ENCODE data around the gene IFT81. TPM values are rescaled to one million over a fixed set of nuclear protein-coding genes. Genes with fewer than 3 reads are reported as not detected.

Gene IFT81
- polyA plus RNA-seq, 1 donor, result 12.6 TPM

DNA sequence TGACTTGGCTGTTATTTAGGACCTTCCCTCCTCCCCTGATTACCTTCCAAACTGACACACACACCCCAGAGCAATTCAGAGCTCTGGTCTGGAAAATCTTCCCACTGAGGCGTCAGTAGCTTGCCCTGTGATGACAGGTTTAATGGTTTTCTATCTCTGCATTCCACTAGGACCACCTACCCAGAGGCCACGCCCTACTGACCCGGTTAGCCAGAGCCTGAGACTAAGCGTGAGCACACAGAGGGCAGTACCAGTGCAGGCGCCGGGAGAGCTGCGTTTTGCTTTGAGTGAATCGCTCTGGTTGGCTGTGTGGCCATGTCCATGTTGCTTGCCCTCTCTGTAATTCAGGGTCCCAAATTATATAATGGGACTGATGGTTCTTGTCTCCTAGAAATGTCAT is 120.7 kb downstream of the IFT81 start:
- Histone ChIP-seq H3K4me3 (ENCODE audit: low read length) (no peak overlapping the region), H3K27me3 (ENCODE audit: control insufficient read depth, insufficient read depth, low read length) (no peaks in the 10 kb centered on the region), H3K36me3 (ENCODE audit: control insufficient read depth, insufficient read depth, low read length) (no peaks in the 10 kb centered on the region), H3K9me3 (ENCODE audit: control insufficient read depth, low read depth, low read length) (peaks cover 3% of the 10 kb centered on the region), H3K27ac (ENCODE audit: low read length) (peak overlapping the region; percentile 93), H3K4me1 (ENCODE audit: control insufficient read depth, insufficient read depth, low read length) (peaks cover 47% of the 10 kb centered on the region)
- DNase-seq, result no peak
- no CpG with 5 or more reads among the region's 8 CpGs for WGBS (ENCODE audit: insufficient coverage, low lambda C conversion rate)

DNA sequence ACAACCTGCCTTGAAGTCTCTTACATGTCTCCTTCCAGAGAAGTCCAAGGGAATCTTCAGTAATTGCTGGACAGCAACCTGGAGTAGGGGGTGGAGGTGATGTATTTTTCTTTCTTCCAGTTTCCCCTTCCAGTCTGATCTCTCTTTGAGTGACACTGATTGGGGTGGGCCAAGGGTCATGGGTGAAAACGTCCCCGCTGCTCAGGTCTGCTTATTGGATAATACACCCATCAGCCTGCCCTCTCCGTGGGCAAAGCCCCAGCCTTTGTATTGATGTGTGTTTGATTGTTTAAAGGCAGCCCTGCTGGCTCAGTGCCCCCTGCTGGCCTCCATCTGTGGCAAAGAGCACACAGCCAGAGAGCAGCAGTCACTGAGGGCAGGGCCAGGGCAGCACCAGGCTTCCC is 121.2 kb downstream of the IFT81 start:
- no peaks in the 10 kb centered on the region for H3K27me3 ChIP-seq (ENCODE audit: control insufficient read depth, insufficient read depth, low read length)
- no CpG with 5 or more reads among the region's 3 CpGs for WGBS (ENCODE audit: insufficient coverage, low lambda C conversion rate)
- DNase-seq, result peak in 1 of 2 donors; percentile 51
- H3K4me1 ChIP-seq (ENCODE audit: control insufficient read depth, insufficient read depth, low read length), result peaks cover 52% of the 10 kb centered on the region
- peak overlapping the region; percentile 93 for H3K27ac ChIP-seq (ENCODE audit: low read length)
- no peaks in the 10 kb centered on the region for H3K36me3 ChIP-seq (ENCODE audit: control insufficient read depth, insufficient read depth, low read length)
- H3K4me3 ChIP-seq (ENCODE audit: low read length), result no peak overlapping the region
- peaks cover 3% of the 10 kb centered on the region for H3K9me3 ChIP-seq (ENCODE audit: control insufficient read depth, low read depth, low read length)

DNA sequence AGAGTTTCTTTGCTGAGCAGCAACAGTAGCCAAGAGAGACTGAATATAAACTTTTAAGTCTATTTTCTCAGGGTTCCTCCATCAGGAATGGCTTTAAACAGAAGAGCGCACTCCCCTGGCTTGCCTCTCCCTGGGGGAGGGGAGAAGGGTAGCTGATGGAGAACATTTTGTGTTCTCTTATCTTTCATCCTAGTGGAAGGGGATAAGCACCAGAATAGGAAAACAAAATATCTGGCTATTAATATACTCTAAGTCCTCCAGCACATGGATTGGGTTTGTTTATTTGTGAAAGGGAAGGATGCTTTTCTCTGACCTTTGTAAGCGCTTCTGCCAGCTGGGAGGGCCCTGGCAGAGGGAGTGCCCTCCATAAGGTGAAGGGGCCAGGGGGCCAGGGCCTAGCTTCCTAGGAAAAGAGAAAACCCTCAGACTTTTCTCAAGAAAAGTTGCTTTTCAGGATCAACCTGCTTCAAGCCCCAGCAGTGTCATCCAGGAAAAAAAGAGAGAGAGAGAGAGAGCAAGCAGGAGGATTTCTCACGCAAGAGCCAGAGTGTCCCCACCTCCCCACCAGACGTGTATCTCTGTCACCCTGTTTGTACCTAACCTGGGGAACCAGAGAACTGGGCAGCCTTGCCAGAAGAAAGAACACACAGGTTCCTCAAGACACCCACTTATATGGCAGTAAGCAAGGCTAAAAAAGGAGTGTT is 122.6 kb downstream of the IFT81 start:
- H3K36me3 ChIP-seq (ENCODE audit: control insufficient read depth, insufficient read depth, low read length), result no peaks in the 10 kb centered on the region
- peaks cover 58% of the 10 kb centered on the region for H3K4me1 ChIP-seq (ENCODE audit: control insufficient read depth, insufficient read depth, low read length)
- H3K27ac ChIP-seq (ENCODE audit: low read length), result peak overlapping the region; percentile 93
- H3K4me3 ChIP-seq (ENCODE audit: low read length), result no peak overlapping the region
- H3K27me3 ChIP-seq (ENCODE audit: control insufficient read depth, insufficient read depth, low read length), result no peaks in the 10 kb centered on the region
- no CpG with 5 or more reads among the region's 4 CpGs for WGBS (ENCODE audit: insufficient coverage, low lambda C conversion rate)
- no peak for DNase-seq
- peaks cover 3% of the 10 kb centered on the region for H3K9me3 ChIP-seq (ENCODE audit: control insufficient read depth, low read depth, low read length)

DNA sequence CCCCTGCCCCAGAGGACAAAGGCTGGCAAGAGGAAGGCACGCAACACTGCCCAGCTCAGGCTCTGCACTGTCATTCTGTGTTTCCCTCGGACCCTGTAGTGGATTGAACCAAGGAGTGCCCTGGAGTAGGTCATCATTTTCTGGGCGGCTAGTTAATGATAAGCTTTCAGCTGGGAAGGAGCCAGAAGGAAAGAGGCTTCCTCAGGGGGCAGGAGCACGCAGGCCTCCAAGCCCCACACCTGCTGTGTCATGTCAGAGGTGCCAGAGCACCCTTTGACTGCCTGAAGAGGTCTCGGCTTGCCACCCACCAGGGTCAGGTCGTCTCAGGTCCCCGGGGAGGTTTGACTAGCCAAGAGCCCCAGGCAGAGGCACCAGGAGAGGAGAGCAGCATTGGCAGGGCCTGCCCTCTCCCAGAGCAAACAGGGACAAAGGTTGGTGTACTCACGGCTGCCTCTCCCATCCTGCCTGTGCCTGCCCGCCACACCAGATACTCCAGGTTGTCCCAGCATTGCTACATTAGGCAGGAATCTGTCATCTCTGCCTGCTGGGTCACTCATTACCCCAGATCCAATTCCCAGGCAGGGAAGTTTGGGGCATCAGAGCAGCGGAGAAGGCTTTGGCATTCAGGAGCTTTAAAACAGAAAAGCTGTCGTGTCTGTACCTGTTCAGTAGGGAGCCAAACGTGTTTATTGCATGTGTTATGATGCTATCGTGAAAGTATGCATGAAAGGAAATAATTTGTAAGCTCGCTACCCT is 123.4 kb downstream of the IFT81 start:
- Histone ChIP-seq H3K27me3 (ENCODE audit: control insufficient read depth, insufficient read depth, low read length) (no peaks in the 10 kb centered on the region), H3K9me3 (ENCODE audit: control insufficient read depth, low read depth, low read length) (peaks cover 3% of the 10 kb centered on the region), H3K36me3 (ENCODE audit: control insufficient read depth, insufficient read depth, low read length) (no peaks in the 10 kb centered on the region), H3K4me3 (ENCODE audit: low read length) (peak overlapping the region; percentile 14), H3K4me1 (ENCODE audit: control insufficient read depth, insufficient read depth, low read length) (peaks cover 58% of the 10 kb centered on the region), H3K27ac (ENCODE audit: low read length) (peak overlapping the region; percentile 93)
- WGBS (ENCODE audit: insufficient coverage, low lambda C conversion rate), result no CpG with 5 or more reads among the region's 14 CpGs
- peak; percentile 89 to 98 for DNase-seq

DNA sequence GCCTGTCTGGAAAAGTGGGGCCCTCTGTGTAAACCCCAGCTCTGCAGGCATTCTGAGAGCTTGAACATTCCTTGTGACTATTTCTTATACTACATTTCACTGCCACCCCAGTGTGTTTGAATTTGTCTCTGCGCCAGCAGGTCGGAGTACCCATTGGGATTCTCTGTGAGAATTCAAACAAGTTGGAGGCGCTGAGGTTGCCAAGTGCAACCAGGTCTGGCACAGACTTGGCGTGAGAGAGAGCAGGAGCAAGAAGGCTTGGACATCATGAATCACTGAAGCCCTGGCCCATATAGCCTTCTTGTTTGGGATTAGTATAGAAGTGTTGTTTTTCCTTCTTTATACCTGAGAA is 123.9 kb downstream of the IFT81 start:
- no peaks in the 10 kb centered on the region for H3K27me3 ChIP-seq (ENCODE audit: control insufficient read depth, insufficient read depth, low read length)
- peaks cover 3% of the 10 kb centered on the region for H3K9me3 ChIP-seq (ENCODE audit: control insufficient read depth, low read depth, low read length)
- H3K36me3 ChIP-seq (ENCODE audit: control insufficient read depth, insufficient read depth, low read length), result no peaks in the 10 kb centered on the region
- DNase-seq, result no peak
- peak overlapping the region; percentile 14 for H3K4me3 ChIP-seq (ENCODE audit: low read length)
- H3K4me1 ChIP-seq (ENCODE audit: control insufficient read depth, insufficient read depth, low read length), result peaks cover 58% of the 10 kb centered on the region
- no CpG with 5 or more reads among the region's 4 CpGs for WGBS (ENCODE audit: insufficient coverage, low lambda C conversion rate)
- H3K27ac ChIP-seq (ENCODE audit: low read length), result peak overlapping the region; percentile 93

DNA sequence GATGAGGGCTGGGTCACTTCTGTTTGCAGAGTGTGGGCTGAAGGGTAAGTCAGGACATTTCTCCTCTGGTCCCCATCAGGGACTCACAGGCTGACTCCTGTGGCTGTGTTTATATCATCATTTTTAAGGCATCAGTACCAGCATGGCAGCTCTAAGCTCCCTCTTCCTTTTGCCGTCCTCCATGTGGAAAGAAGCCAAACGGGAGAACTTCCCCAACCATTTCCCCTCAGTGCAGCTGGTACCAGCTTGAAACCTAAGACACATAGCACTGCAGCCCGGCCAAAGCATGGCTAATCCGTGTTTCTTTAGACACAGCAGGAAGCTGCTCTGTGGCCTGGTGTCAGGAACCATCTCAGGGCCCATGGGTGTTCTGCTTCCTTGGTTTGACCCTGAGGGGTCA is 124.9 kb downstream of the IFT81 start:
- H3K9me3 ChIP-seq (ENCODE audit: control insufficient read depth, low read depth, low read length), result peaks cover 3% of the 10 kb centered on the region
- peak overlapping the region; percentile 93 for H3K27ac ChIP-seq (ENCODE audit: low read length)
- WGBS (ENCODE audit: insufficient coverage, low lambda C conversion rate), result no CpG with 5 or more reads among the region's 4 CpGs
- peak in 1 of 2 donors; percentile 29 for DNase-seq
- H3K4me1 ChIP-seq (ENCODE audit: control insufficient read depth, insufficient read depth, low read length), result peaks cover 58% of the 10 kb centered on the region
- no peak overlapping the region for H3K4me3 ChIP-seq (ENCODE audit: low read length)
- H3K27me3 ChIP-seq (ENCODE audit: control insufficient read depth, insufficient read depth, low read length), result no peaks in the 10 kb centered on the region
- no peaks in the 10 kb centered on the region for H3K36me3 ChIP-seq (ENCODE audit: control insufficient read depth, insufficient read depth, low read length)

DNA sequence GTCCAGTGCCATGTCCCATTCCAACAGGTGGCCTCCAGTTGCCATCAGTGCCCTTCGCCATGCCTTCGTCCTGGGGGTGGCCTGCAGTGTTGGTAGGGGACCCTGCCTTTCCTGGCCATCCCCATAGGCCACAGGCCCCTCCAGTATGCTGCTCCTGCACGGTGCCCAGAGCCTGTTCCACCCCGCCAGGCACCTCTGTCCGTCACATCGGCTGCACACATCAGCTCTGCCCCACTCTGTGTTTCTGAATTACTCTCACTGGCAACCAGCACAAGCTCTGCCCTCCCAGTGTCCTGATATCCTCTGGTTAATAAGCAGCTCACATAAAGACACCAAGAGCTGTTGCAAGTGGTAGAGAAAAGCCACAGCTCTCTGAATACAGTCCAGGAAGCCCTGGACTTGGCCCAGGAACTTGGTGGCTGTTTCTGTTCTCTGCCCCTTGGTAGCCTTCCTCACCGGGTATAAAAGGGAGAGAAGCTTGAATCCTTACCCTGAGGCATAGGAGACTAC is 125.6 kb downstream of the IFT81 start:
- H3K36me3 ChIP-seq (ENCODE audit: control insufficient read depth, insufficient read depth, low read length), result no peaks in the 10 kb centered on the region

DNA sequence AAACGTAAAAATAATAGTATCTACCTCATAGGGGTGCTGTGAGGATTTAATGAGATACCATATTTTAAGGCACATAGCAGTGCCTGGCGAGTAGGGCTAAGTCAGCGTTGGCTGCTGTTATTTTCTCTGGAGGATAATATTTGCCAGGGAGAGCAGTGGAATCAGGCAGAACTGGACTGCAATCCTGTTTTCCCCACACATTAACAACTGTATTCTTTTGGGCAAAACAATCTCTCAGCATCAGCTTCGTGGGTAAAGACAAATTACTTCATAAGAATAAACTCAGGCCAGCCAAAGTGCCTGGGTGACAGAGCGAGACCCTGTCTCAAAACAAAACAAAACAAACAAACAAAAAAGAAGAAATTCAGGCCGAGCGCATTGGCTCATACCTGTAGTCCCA is 127.2 kb downstream of the IFT81 start:
- no CpG with 5 or more reads among the region's 7 CpGs for WGBS (ENCODE audit: insufficient coverage, low lambda C conversion rate)
- Histone ChIP-seq H3K27ac (ENCODE audit: low read length) (no peak overlapping the region), H3K4me3 (ENCODE audit: low read length) (no peak overlapping the region), H3K36me3 (ENCODE audit: control insufficient read depth, insufficient read depth, low read length) (no peaks in the 10 kb centered on the region), H3K27me3 (ENCODE audit: control insufficient read depth, insufficient read depth, low read length) (no peaks in the 10 kb centered on the region), H3K9me3 (ENCODE audit: control insufficient read depth, low read depth, low read length) (no peaks in the 10 kb centered on the region), H3K4me1 (ENCODE audit: control insufficient read depth, insufficient read depth, low read length) (peaks cover 45% of the 10 kb centered on the region)
- DNase-seq, result no peak

More for the DNA sequence above, 125.6 kb downstream of the IFT81 start:
- Histone ChIP-seq H3K27ac (ENCODE audit: low read length) (peak overlapping the region; percentile 93), H3K27me3 (ENCODE audit: control insufficient read depth, insufficient read depth, low read length) (no peaks in the 10 kb centered on the region), H3K4me1 (ENCODE audit: control insufficient read depth, insufficient read depth, low read length) (peaks cover 58% of the 10 kb centered on the region), H3K9me3 (ENCODE audit: control insufficient read depth, low read depth, low read length) (peaks cover 3% of the 10 kb centered on the region), H3K4me3 (ENCODE audit: low read length) (no peak overlapping the region)
- DNase-seq, result peak; percentile 76 to 88
- whole genome bisulfite sequencing (ENCODE audit: insufficient coverage, low lambda C conversion rate), result no CpG with 5 or more reads among the region's 7 CpGs

DNA sequence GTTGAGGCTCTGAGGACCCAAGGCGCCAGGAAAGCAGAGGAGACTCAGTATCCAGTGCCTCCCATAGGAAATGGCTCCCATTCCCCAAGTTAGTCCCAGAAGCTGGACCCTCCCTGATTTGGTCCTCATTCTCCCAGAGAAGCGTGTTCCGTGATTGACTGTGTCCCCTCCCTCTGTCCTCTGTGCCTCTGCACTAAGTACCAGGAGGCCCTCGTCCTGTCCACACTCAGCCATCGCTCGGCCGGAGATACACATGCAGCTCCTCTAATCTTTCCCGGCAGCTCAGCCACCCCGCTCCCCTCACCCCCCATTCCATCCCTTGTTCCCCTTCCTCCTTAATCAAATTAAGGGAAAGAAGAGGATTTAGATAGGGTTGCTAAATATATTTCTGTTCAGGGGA is 128.6 kb downstream of the IFT81 start:
- Histone ChIP-seq H3K36me3 (ENCODE audit: control insufficient read depth, insufficient read depth, low read length) (no peaks in the 10 kb centered on the region), H3K27me3 (ENCODE audit: control insufficient read depth, insufficient read depth, low read length) (no peaks in the 10 kb centered on the region), H3K4me1 (ENCODE audit: control insufficient read depth, insufficient read depth, low read length) (peaks cover 37% of the 10 kb centered on the region), H3K9me3 (ENCODE audit: control insufficient read depth, low read depth, low read length) (no peaks in the 10 kb centered on the region), H3K27ac (ENCODE audit: low read length) (no peak overlapping the region), H3K4me3 (ENCODE audit: low read length) (no peak overlapping the region)
- no peak for DNase-seq
- WGBS (ENCODE audit: insufficient coverage, low lambda C conversion rate), result no CpG with 5 or more reads among the region's 9 CpGs

DNA sequence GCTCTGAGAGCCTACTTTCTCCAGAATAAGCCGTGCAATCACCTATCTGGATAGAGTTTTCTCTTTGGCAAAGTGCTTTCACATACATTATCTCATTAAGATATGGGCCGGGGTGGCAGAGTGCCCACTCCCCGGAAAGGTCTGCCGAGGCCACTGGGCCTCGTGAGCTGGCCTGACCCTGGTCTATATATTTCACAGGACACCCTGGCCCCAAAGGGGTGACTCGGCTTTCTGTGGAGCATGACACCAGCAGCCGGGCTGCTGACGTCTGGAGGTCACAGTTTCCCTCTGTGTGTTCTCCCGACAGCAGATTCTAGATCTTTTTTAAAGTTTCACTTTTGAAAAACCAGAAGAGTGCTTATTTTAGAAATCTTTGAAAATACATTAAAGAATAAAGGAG is 129.0 kb downstream of the IFT81 start:
- no peaks in the 10 kb centered on the region for H3K36me3 ChIP-seq (ENCODE audit: control insufficient read depth, insufficient read depth, low read length)
- H3K4me1 ChIP-seq (ENCODE audit: control insufficient read depth, insufficient read depth, low read length), result peaks cover 33% of the 10 kb centered on the region
- H3K9me3 ChIP-seq (ENCODE audit: control insufficient read depth, low read depth, low read length), result no peaks in the 10 kb centered on the region
- H3K4me3 ChIP-seq (ENCODE audit: low read length), result no peak overlapping the region
- no peaks in the 10 kb centered on the region for H3K27me3 ChIP-seq (ENCODE audit: control insufficient read depth, insufficient read depth, low read length)
- 20% methylated on average over 1 of the region's 9 CpGs for WGBS (ENCODE audit: insufficient coverage, low lambda C conversion rate)
- DNase-seq, result peak; percentile 73 to 81
- H3K27ac ChIP-seq (ENCODE audit: low read length), result no peak overlapping the region
